A204.1 (cell line): ENCODE results near the gene ACSL5.
"Not testable (repeated sequence)": the region's sequence is repeated elsewhere in the genome, so short reads cannot be mapped to it uniquely, and the experiment has no call there.

ENCODE experiments used
- FAIRE-seq: peaks from 2 replicates; lab custom pipeline; 2012; peaks lifted over from hg19 to GRCh38; lab: Jason Lieb, UNC

ACSL5 gene

GRCh38 chr10:112349521-112350085 lies 24.3 kb upstream of the ACSL5 start:
- no peak for FAIRE-seq

GRCh38 chr10:112351146-112351545 lies 22.8 kb upstream of the ACSL5 start:
- no peak for FAIRE-seq

GRCh38 chr10:112352044-112352443 lies 21.9 kb upstream of the ACSL5 start:
- no peak for FAIRE-seq

- FAIRE-seq = no peak
These were observed 20.9 kb upstream of the ACSL5 start for GRCh38 chr10:112353046-112353445.

GRCh38 chr10:112356686-112357085 lies 17.2 kb upstream of the ACSL5 start:
- FAIRE-seq = no peak

GRCh38 chr10:112359606-112360307 lies 14.2 kb upstream of the ACSL5 start:
- no peak for FAIRE-seq

GRCh38 chr10:112360308-112361270 lies 13.3 kb upstream of the ACSL5 start:
- FAIRE-seq = no peak

- FAIRE-seq = no peak
These were observed 11.8 kb upstream of the ACSL5 start for GRCh38 chr10:112361951-112362751.

GRCh38 chr10:112362833-112363232 lies 11.1 kb upstream of the ACSL5 start:
- FAIRE-seq = no peak

- no peak for FAIRE-seq
These were observed 9.9 kb upstream of the ACSL5 start for GRCh38 chr10:112363696-112364688.

- FAIRE-seq = no peak
These were observed 8.9 kb upstream of the ACSL5 start for GRCh38 chr10:112365014-112365432.

- FAIRE-seq = no peak
These were observed 8.5 kb upstream of the ACSL5 start for GRCh38 chr10:112365451-112365850.

GRCh38 chr10:112366992-112367391 lies 6.9 kb upstream of the ACSL5 start:
- FAIRE-seq = no peak

GRCh38 chr10:112367516-112367915 lies 6.4 kb upstream of the ACSL5 start:
- FAIRE-seq = no peak

GRCh38 chr10:112369495-112370423 lies 4.2 kb upstream of the ACSL5 start:
- no peak for FAIRE-seq

- FAIRE-seq = no peak
These were observed 3.5 kb upstream of the ACSL5 start for GRCh38 chr10:112370424-112370819.

GRCh38 chr10:112371326-112371725 lies 2.6 kb upstream of the ACSL5 start:
- FAIRE-seq = not testable (repeated sequence)

- FAIRE-seq = not testable (repeated sequence)
These were observed 1.6 kb upstream of the ACSL5 start for GRCh38 chr10:112372182-112372810.
